H9 (cell line): ENCODE measurements around the gene ZCCHC8. TPM values are rescaled to one million over a fixed set of nuclear protein-coding genes. Genes with fewer than 3 reads are reported as not detected.
"Not testable (repeated sequence)": the region's sequence is repeated elsewhere in the genome, so short reads cannot be mapped to it uniquely, and the experiment has no call there.

ENCODE experiments used
- DNase-seq: peaks from one replicate; pipeline ENCODE4 v3.0.0-alpha.2; 2017
- H2AFZ ChIP-seq: one replicate; pipeline ENCODE4 v1.6.1; 2013; ENCODE audit warnings: mild to moderate bottlenecking, low read length, control low read depth, moderate library complexity
- H2AK5ac ChIP-seq: 2 replicates; pipeline ENCODE4 v1.6.1; 2013; ENCODE audit warnings: low read length, control low read depth, mixed read lengths; ENCODE audit not compliant: insufficient read length
- H2BK120ac ChIP-seq: one replicate; pipeline ENCODE4 v1.6.1; 2013; ENCODE audit warnings: low read depth, mild to moderate bottlenecking, low read length, control low read depth, inconsistent platforms; ENCODE audit not compliant: poor library complexity, severe bottlenecking
- H2BK12ac ChIP-seq: 2 replicates; pipeline ENCODE4 v1.6.1; 2013; ENCODE audit warnings: low read length, control low read depth, mixed read lengths, low read depth; ENCODE audit not compliant: insufficient read length
- H2BK15ac ChIP-seq: 2 replicates; pipeline ENCODE4 v1.6.1; 2013; ENCODE audit warnings: low read depth, low read length, control low read depth
- H2BK20ac ChIP-seq: one replicate; pipeline ENCODE4 v1.6.1; 2013; ENCODE audit warnings: low read depth, mild to moderate bottlenecking, low read length, control low read depth, inconsistent platforms; ENCODE audit not compliant: poor library complexity, severe bottlenecking
- H2BK5ac ChIP-seq: 2 replicates; pipeline ENCODE4 v1.6.1; 2013; ENCODE audit warnings: low read length, control low read depth, mixed read lengths; ENCODE audit not compliant: insufficient read length
- H3K14ac ChIP-seq: 2 replicates; pipeline ENCODE4 v1.6.1; 2013; ENCODE audit warnings: low read length, control low read depth; ENCODE audit not compliant: insufficient read depth
- H3K18ac ChIP-seq: 2 replicates; pipeline ENCODE4 v1.6.1; 2013; ENCODE audit warnings: low read depth, mild to moderate bottlenecking, mixed read lengths, low read length, control low read depth; ENCODE audit not compliant: insufficient read length
- H3K23ac ChIP-seq: 2 replicates; pipeline ENCODE4 v1.6.1; 2013; ENCODE audit warnings: low read length, control low read depth, mixed read lengths, low read depth; ENCODE audit not compliant: insufficient read length
- H3K23me2 ChIP-seq: 2 replicates; pipeline ENCODE4 v1.6.1; 2013; ENCODE audit warnings: low read depth, mild to moderate bottlenecking, mixed read lengths, low read length, control low read depth; ENCODE audit not compliant: insufficient read length, poor library complexity, severe bottlenecking
- H3K27ac ChIP-seq: 2 replicates; pipeline ENCODE4 v1.5.1; 2013; ENCODE audit warnings: low read length, control low read depth, mixed read lengths, low read depth; ENCODE audit not compliant: insufficient read length
- H3K27me3 ChIP-seq: 2 replicates; pipeline ENCODE4 v1.6.1; 2013; ENCODE audit warnings: low read length, control low read depth, inconsistent platforms; ENCODE audit not compliant: insufficient read depth
- H3K4ac ChIP-seq: 2 replicates; pipeline ENCODE4 v1.6.1; 2013; ENCODE audit warnings: low read depth, mild to moderate bottlenecking, control low read depth, inconsistent platforms, low read length, moderate library complexity
- H3K4me1 ChIP-seq: 2 replicates; pipeline ENCODE4 v1.6.1; 2013; ENCODE audit warnings: low read length, control low read depth, inconsistent platforms; ENCODE audit not compliant: insufficient read depth
- H3K4me2 ChIP-seq: 2 replicates; pipeline ENCODE4 v1.6.1; 2013; ENCODE audit warnings: low read length, control low read depth, mixed read lengths; ENCODE audit not compliant: insufficient read length, insufficient read depth
- H3K56ac ChIP-seq: 2 replicates; pipeline ENCODE4 v1.6.1; 2013; ENCODE audit warnings: low read depth, mild to moderate bottlenecking, mixed read lengths, low read length, control low read depth; ENCODE audit not compliant: insufficient read length
- H3K79me1 ChIP-seq: 2 replicates; pipeline ENCODE4 v1.6.1; 2013; ENCODE audit warnings: low read depth, mild to moderate bottlenecking, moderate library complexity, low read length, control low read depth, inconsistent platforms; ENCODE audit not compliant: insufficient read depth, poor library complexity, severe bottlenecking
- H3K79me2 ChIP-seq: 2 replicates; pipeline ENCODE4 v1.6.1; 2013; ENCODE audit warnings: low read length, control low read depth, inconsistent platforms; ENCODE audit not compliant: insufficient read depth
- H3K9ac ChIP-seq: 2 replicates; pipeline ENCODE4 v1.6.1; 2013; ENCODE audit warnings: low read length, control low read depth, mixed read lengths; ENCODE audit not compliant: insufficient read length; ENCODE audit errors: extremely low read depth
- H3K9me3 ChIP-seq: one replicate; pipeline ENCODE4 v1.6.1; 2013; ENCODE audit warnings: low read depth, low read length, inconsistent platforms; ENCODE audit not compliant: control insufficient read depth
- H3T11ph ChIP-seq: one replicate; pipeline ENCODE4 v1.6.1; 2013; ENCODE audit warnings: mild to moderate bottlenecking, low read length, control low read depth, inconsistent platforms
- H4K20me1 ChIP-seq: one replicate; pipeline ENCODE4 v1.6.1; 2013; ENCODE audit not compliant: control insufficient read depth, insufficient read length, insufficient read depth
- H4K5ac ChIP-seq: 2 replicates; pipeline ENCODE4 v1.6.1; 2013; ENCODE audit warnings: low read depth, mild to moderate bottlenecking, mixed read lengths, low read length, control low read depth; ENCODE audit not compliant: insufficient read length
- H4K8ac ChIP-seq: replicated peaks from 2 replicates; pipeline ENCODE4 v1.6.1; 2013; ENCODE audit warnings: low read length, control low read depth, mixed read lengths, low read depth; ENCODE audit not compliant: insufficient read length
- H4K91ac ChIP-seq: 2 replicates; pipeline ENCODE4 v1.6.1; 2013; ENCODE audit warnings: low read depth, mild to moderate bottlenecking, moderate library complexity, mixed read lengths, low read length, control low read depth; ENCODE audit not compliant: insufficient read length
- H3K27ac Mint-ChIP-seq, 3 experiments: 2 replicates in 2 of 3; 3 replicates in 1 of 3; pipeline ENCODE4 v1.8.0; 2020 to 2021; ENCODE audit warnings: mixed read lengths in 3 of 3, mild to moderate bottlenecking in 1 of 3, moderate library complexity in 1 of 3
- H3K27me3 Mint-ChIP-seq: 2 replicates; pipeline ENCODE4 v1.8.0; 2021; ENCODE audit warnings: low read depth, mild to moderate bottlenecking, moderate library complexity, mixed read lengths
- H3K36me3 Mint-ChIP-seq, 3 experiments: 2 replicates in 2 of 3; 3 replicates in 1 of 3; pipeline ENCODE4 v1.8.0; 2020 to 2021; ENCODE audit warnings: low read depth in 3 of 3, mixed read lengths in 3 of 3; ENCODE audit not compliant: insufficient read depth in 1 of 3
- H3K4me1 Mint-ChIP-seq, 2 experiments: 2 replicates each; pipeline ENCODE4 v1.8.0; 2020; ENCODE audit warnings: mixed read lengths in 2 of 2
- H3K4me3 Mint-ChIP-seq, 2 experiments: 2 replicates in 1 of 2; 3 replicates in 1 of 2; pipeline ENCODE4 v1.8.0; 2020 to 2021; ENCODE audit warnings: mild to moderate bottlenecking in 2 of 2, mixed read lengths in 2 of 2, moderate library complexity in 1 of 2
- H3K9me3 Mint-ChIP-seq, 2 experiments: 2 replicates in 1 of 2; 3 replicates in 1 of 2; pipeline ENCODE4 v1.8.0; 2020; ENCODE audit warnings: mild to moderate bottlenecking in 2 of 2, mixed read lengths in 2 of 2, moderate library complexity in 1 of 2
- WGBS: extraction: QIAGEN DNeasy Blood & Tissue Kit; methylation state at CpG from one replicate; pipeline ENCODE4 v1.1.7; 2013; ENCODE audit warnings: missing lambda C conversion rate, low lambda C conversion rate, mixed read lengths; ENCODE audit not compliant: insufficient read length; ENCODE audit errors: extremely low coverage; 5-methylcytosine and 5-hydroxymethylcytosine counted together
- total RNA-seq: library from RNA; stranded (reverse); gene quantifications from 2 replicates; pipeline ENCODE4 v1.2.1, GENCODE V29; 2021
- TF ChIP-seq, protein P1 (sequence below): fragments of 200-600 bp; sonication (generic); conservative IDR thresholded peaks from 3 replicates; pipeline ENCODE4 v1.8.0; 2021; ENCODE audit warnings: antibody characterized with exemption, mild to moderate bottlenecking

Gene ZCCHC8
- total RNA-seq, 1 experiment from 2014 or later, result 37.3 TPM

DNA sequence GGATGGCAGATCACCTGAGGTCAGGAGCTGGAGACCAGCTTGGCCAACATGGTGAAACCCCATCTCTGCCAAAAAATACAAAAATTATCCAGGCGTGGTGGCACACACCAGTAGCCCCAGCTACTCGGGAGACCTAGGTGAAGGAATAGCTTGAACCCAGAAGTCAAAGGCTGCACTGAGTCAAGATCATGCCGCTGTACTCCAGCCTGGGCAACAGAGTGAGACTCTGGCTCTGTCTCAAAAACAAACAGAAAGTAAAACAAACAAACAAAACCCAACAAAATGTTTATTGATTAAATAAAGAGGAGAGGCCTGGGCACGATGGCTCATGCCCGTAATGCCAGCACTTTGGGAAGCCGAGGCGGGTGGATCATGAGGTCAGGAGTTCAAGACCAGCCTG lies 5.5 kb downstream of the ZCCHC8 start:
- no peaks in the 10 kb centered on the region for H3K27me3 Mint-ChIP-seq
- no peak overlapping the region for H3K4me2 ChIP-seq
- H3K9ac ChIP-seq, result no peak overlapping the region

DNA sequence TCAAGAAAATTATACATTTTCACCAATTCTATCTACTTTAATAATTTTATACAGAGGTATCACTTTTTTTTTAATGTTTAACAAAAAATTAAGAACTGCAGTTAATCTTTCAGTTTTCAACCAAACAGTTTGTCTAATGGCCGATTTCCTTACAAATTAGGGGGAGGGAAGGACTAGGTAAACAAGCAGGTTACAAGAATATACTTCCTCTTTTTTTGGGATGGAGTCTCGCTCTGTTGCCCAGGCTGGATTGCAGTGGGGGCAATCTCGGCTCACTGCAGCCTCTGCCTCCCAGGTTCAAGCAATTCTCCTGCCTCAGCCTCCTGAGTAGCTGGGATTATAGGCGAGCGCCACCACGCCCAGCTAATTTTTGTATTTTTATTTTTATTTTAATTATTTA lies 7.5 kb downstream of the ZCCHC8 start:
- H3T11ph ChIP-seq, H3K27me3 ChIP-seq, H3K9me3 Mint-ChIP-seq, H4K20me1 ChIP-seq, H2AK5ac ChIP-seq, H3K9ac ChIP-seq, H3K4me1 Mint-ChIP-seq, H3K23ac ChIP-seq, H3K27ac ChIP-seq, H2BK12ac ChIP-seq, H2BK20ac ChIP-seq, H4K8ac ChIP-seq, H3K27ac Mint-ChIP-seq, H4K91ac ChIP-seq, DNase-seq, H2AFZ ChIP-seq, H3K23me2 ChIP-seq, H4K5ac ChIP-seq, H3K56ac ChIP-seq, H3K79me1 ChIP-seq, H3K27me3 Mint-ChIP-seq, H3K9me3 ChIP-seq, H2BK120ac ChIP-seq, H3K4me2 ChIP-seq, H3K18ac ChIP-seq, H2BK15ac ChIP-seq, H3K79me2 ChIP-seq, H3K4me3 Mint-ChIP-seq, H2BK5ac ChIP-seq, H3K14ac ChIP-seq, H3K4me1 ChIP-seq, H3K4ac ChIP-seq: not testable (repeated sequence)
- peaks cover 30 to 62% (median 57%) of the 10 kb centered on the region in 3 experiments; a peak in 6 of 7 replicates for H3K36me3 Mint-ChIP-seq
- no CpG with 5 or more reads among the region's 6 CpGs for WGBS

More for the DNA sequence above, 5.5 kb downstream of the ZCCHC8 start:
- H2BK12ac ChIP-seq, result no peak overlapping the region
- no CpG with 5 or more reads among the region's 7 CpGs for WGBS
- Mint-ChIP-seq H3K27ac (no peak overlapping the region), H3K9me3 (no peaks in the 10 kb centered on the region), H3K36me3 (peaks cover 21 to 47% (median 46%) of the 10 kb centered on the region in 3 experiments), H3K4me1 (peaks cover 6 to 10% of the 10 kb centered on the region in 2 experiments), H3K4me3 (no peak overlapping the region)
- no peaks in the 10 kb centered on the region for H3K27me3 ChIP-seq
- no peak overlapping the region for H3K56ac ChIP-seq
- no peak overlapping the region for H3K23ac ChIP-seq
- H3K14ac ChIP-seq, result no peak overlapping the region
- no peak overlapping the region for H3K18ac ChIP-seq
- H3K4me1 ChIP-seq, result no peaks in the 10 kb centered on the region
- H2BK120ac ChIP-seq, result no peak overlapping the region
- peaks cover 3% of the 10 kb centered on the region for H3K79me1 ChIP-seq
- no peak overlapping the region for H2BK20ac ChIP-seq
- H3K4ac ChIP-seq, result no peak overlapping the region
- no peak overlapping the region for H3T11ph ChIP-seq
- H2AK5ac ChIP-seq, result no peak overlapping the region
- no peaks in the 10 kb centered on the region for H3K23me2 ChIP-seq
- no peak overlapping the region for H3K27ac ChIP-seq
- H3K79me2 ChIP-seq, result no peaks in the 10 kb centered on the region; the same call in 1 of the 2 replicates
- DNase-seq, result no peak
- no peaks in the 10 kb centered on the region for H3K9me3 ChIP-seq
- no peaks in the 10 kb centered on the region for H4K20me1 ChIP-seq
- no peak overlapping the region for H4K91ac ChIP-seq
- H2BK15ac ChIP-seq, result no peak overlapping the region
- H4K5ac ChIP-seq, result no peak overlapping the region
- H4K8ac ChIP-seq, result no peak overlapping the region
- H2AFZ ChIP-seq, result no peak overlapping the region
- H2BK5ac ChIP-seq, result no peak overlapping the region
- TF ChIP-seq, protein P1, sequence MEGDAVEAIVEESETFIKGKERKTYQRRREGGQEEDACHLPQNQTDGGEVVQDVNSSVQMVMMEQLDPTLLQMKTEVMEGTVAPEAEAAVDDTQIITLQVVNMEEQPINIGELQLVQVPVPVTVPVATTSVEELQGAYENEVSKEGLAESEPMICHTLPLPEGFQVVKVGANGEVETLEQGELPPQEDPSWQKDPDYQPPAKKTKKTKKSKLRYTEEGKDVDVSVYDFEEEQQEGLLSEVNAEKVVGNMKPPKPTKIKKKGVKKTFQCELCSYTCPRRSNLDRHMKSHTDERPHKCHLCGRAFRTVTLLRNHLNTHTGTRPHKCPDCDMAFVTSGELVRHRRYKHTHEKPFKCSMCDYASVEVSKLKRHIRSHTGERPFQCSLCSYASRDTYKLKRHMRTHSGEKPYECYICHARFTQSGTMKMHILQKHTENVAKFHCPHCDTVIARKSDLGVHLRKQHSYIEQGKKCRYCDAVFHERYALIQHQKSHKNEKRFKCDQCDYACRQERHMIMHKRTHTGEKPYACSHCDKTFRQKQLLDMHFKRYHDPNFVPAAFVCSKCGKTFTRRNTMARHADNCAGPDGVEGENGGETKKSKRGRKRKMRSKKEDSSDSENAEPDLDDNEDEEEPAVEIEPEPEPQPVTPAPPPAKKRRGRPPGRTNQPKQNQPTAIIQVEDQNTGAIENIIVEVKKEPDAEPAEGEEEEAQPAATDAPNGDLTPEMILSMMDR, result no peak
